H9 (cell line): ENCODE data around the gene NSF. TPM values are rescaled to one million over a fixed set of nuclear protein-coding genes. Genes with fewer than 3 reads are reported as not detected.

ENCODE experiments used
- DNase-seq: peaks from one replicate; pipeline ENCODE4 v3.0.0-alpha.2; 2017
- H2AFZ ChIP-seq: one replicate; pipeline ENCODE4 v1.6.1; 2013; ENCODE audit warnings: mild to moderate bottlenecking, low read length, control low read depth, moderate library complexity
- H2AK5ac ChIP-seq: 2 replicates; pipeline ENCODE4 v1.6.1; 2013; ENCODE audit warnings: low read length, control low read depth, mixed read lengths; ENCODE audit not compliant: insufficient read length
- H2BK120ac ChIP-seq: one replicate; pipeline ENCODE4 v1.6.1; 2013; ENCODE audit warnings: low read depth, mild to moderate bottlenecking, low read length, control low read depth, inconsistent platforms; ENCODE audit not compliant: poor library complexity, severe bottlenecking
- H2BK12ac ChIP-seq: 2 replicates; pipeline ENCODE4 v1.6.1; 2013; ENCODE audit warnings: low read length, control low read depth, mixed read lengths, low read depth; ENCODE audit not compliant: insufficient read length
- H2BK15ac ChIP-seq: 2 replicates; pipeline ENCODE4 v1.6.1; 2013; ENCODE audit warnings: low read depth, low read length, control low read depth
- H2BK20ac ChIP-seq: one replicate; pipeline ENCODE4 v1.6.1; 2013; ENCODE audit warnings: low read depth, mild to moderate bottlenecking, low read length, control low read depth, inconsistent platforms; ENCODE audit not compliant: poor library complexity, severe bottlenecking
- H2BK5ac ChIP-seq: 2 replicates; pipeline ENCODE4 v1.6.1; 2013; ENCODE audit warnings: low read length, control low read depth, mixed read lengths; ENCODE audit not compliant: insufficient read length
- H3K14ac ChIP-seq: 2 replicates; pipeline ENCODE4 v1.6.1; 2013; ENCODE audit warnings: low read length, control low read depth; ENCODE audit not compliant: insufficient read depth
- H3K18ac ChIP-seq: 2 replicates; pipeline ENCODE4 v1.6.1; 2013; ENCODE audit warnings: low read depth, mild to moderate bottlenecking, mixed read lengths, low read length, control low read depth; ENCODE audit not compliant: insufficient read length
- H3K23ac ChIP-seq: 2 replicates; pipeline ENCODE4 v1.6.1; 2013; ENCODE audit warnings: low read length, control low read depth, mixed read lengths, low read depth; ENCODE audit not compliant: insufficient read length
- H3K23me2 ChIP-seq: 2 replicates; pipeline ENCODE4 v1.6.1; 2013; ENCODE audit warnings: low read depth, mild to moderate bottlenecking, mixed read lengths, low read length, control low read depth; ENCODE audit not compliant: insufficient read length, poor library complexity, severe bottlenecking
- H3K27ac ChIP-seq: 2 replicates; pipeline ENCODE4 v1.5.1; 2013; ENCODE audit warnings: low read length, control low read depth, mixed read lengths, low read depth; ENCODE audit not compliant: insufficient read length
- H3K27me3 ChIP-seq: 2 replicates; pipeline ENCODE4 v1.6.1; 2013; ENCODE audit warnings: low read length, control low read depth, inconsistent platforms; ENCODE audit not compliant: insufficient read depth
- H3K4ac ChIP-seq: 2 replicates; pipeline ENCODE4 v1.6.1; 2013; ENCODE audit warnings: low read depth, mild to moderate bottlenecking, control low read depth, inconsistent platforms, low read length, moderate library complexity
- H3K4me1 ChIP-seq: 2 replicates; pipeline ENCODE4 v1.6.1; 2013; ENCODE audit warnings: low read length, control low read depth, inconsistent platforms; ENCODE audit not compliant: insufficient read depth
- H3K4me2 ChIP-seq: 2 replicates; pipeline ENCODE4 v1.6.1; 2013; ENCODE audit warnings: low read length, control low read depth, mixed read lengths; ENCODE audit not compliant: insufficient read length, insufficient read depth
- H3K56ac ChIP-seq: 2 replicates; pipeline ENCODE4 v1.6.1; 2013; ENCODE audit warnings: low read depth, mild to moderate bottlenecking, mixed read lengths, low read length, control low read depth; ENCODE audit not compliant: insufficient read length
- H3K79me1 ChIP-seq: 2 replicates; pipeline ENCODE4 v1.6.1; 2013; ENCODE audit warnings: low read depth, mild to moderate bottlenecking, moderate library complexity, low read length, control low read depth, inconsistent platforms; ENCODE audit not compliant: insufficient read depth, poor library complexity, severe bottlenecking
- H3K79me2 ChIP-seq: 2 replicates; pipeline ENCODE4 v1.6.1; 2013; ENCODE audit warnings: low read length, control low read depth, inconsistent platforms; ENCODE audit not compliant: insufficient read depth
- H3K9ac ChIP-seq: 2 replicates; pipeline ENCODE4 v1.6.1; 2013; ENCODE audit warnings: low read length, control low read depth, mixed read lengths; ENCODE audit not compliant: insufficient read length; ENCODE audit errors: extremely low read depth
- H3K9me3 ChIP-seq: one replicate; pipeline ENCODE4 v1.6.1; 2013; ENCODE audit warnings: low read depth, low read length, inconsistent platforms; ENCODE audit not compliant: control insufficient read depth
- H3T11ph ChIP-seq: one replicate; pipeline ENCODE4 v1.6.1; 2013; ENCODE audit warnings: mild to moderate bottlenecking, low read length, control low read depth, inconsistent platforms
- H4K20me1 ChIP-seq: one replicate; pipeline ENCODE4 v1.6.1; 2013; ENCODE audit not compliant: control insufficient read depth, insufficient read length, insufficient read depth
- H4K5ac ChIP-seq: 2 replicates; pipeline ENCODE4 v1.6.1; 2013; ENCODE audit warnings: low read depth, mild to moderate bottlenecking, mixed read lengths, low read length, control low read depth; ENCODE audit not compliant: insufficient read length
- H4K8ac ChIP-seq: replicated peaks from 2 replicates; pipeline ENCODE4 v1.6.1; 2013; ENCODE audit warnings: low read length, control low read depth, mixed read lengths, low read depth; ENCODE audit not compliant: insufficient read length
- H4K91ac ChIP-seq: 2 replicates; pipeline ENCODE4 v1.6.1; 2013; ENCODE audit warnings: low read depth, mild to moderate bottlenecking, moderate library complexity, mixed read lengths, low read length, control low read depth; ENCODE audit not compliant: insufficient read length
- H3K27ac Mint-ChIP-seq, 3 experiments: 2 replicates in 2 of 3; 3 replicates in 1 of 3; pipeline ENCODE4 v1.8.0; 2020 to 2021; ENCODE audit warnings: mixed read lengths in 3 of 3, mild to moderate bottlenecking in 1 of 3, moderate library complexity in 1 of 3
- H3K27me3 Mint-ChIP-seq: 2 replicates; pipeline ENCODE4 v1.8.0; 2021; ENCODE audit warnings: low read depth, mild to moderate bottlenecking, moderate library complexity, mixed read lengths
- H3K36me3 Mint-ChIP-seq, 3 experiments: 2 replicates in 2 of 3; 3 replicates in 1 of 3; pipeline ENCODE4 v1.8.0; 2020 to 2021; ENCODE audit warnings: low read depth in 3 of 3, mixed read lengths in 3 of 3; ENCODE audit not compliant: insufficient read depth in 1 of 3
- H3K4me1 Mint-ChIP-seq, 2 experiments: 2 replicates each; pipeline ENCODE4 v1.8.0; 2020; ENCODE audit warnings: mixed read lengths in 2 of 2
- H3K4me3 Mint-ChIP-seq, 2 experiments: 2 replicates in 1 of 2; 3 replicates in 1 of 2; pipeline ENCODE4 v1.8.0; 2020 to 2021; ENCODE audit warnings: mild to moderate bottlenecking in 2 of 2, mixed read lengths in 2 of 2, moderate library complexity in 1 of 2
- H3K9me3 Mint-ChIP-seq, 2 experiments: 2 replicates in 1 of 2; 3 replicates in 1 of 2; pipeline ENCODE4 v1.8.0; 2020; ENCODE audit warnings: mild to moderate bottlenecking in 2 of 2, mixed read lengths in 2 of 2, moderate library complexity in 1 of 2
- WGBS: extraction: QIAGEN DNeasy Blood & Tissue Kit; methylation state at CpG from one replicate; pipeline ENCODE4 v1.1.7; 2013; ENCODE audit warnings: missing lambda C conversion rate, low lambda C conversion rate, mixed read lengths; ENCODE audit not compliant: insufficient read length; ENCODE audit errors: extremely low coverage; 5-methylcytosine and 5-hydroxymethylcytosine counted together
- total RNA-seq: library from RNA; stranded (reverse); gene quantifications from 2 replicates; pipeline ENCODE4 v1.2.1, GENCODE V29; 2021
- TF ChIP-seq, protein P1 (sequence below): fragments of 200-600 bp; sonication (generic); conservative IDR thresholded peaks from 3 replicates; pipeline ENCODE4 v1.8.0; 2021; ENCODE audit warnings: antibody characterized with exemption, mild to moderate bottlenecking

Gene NSF
- total RNA-seq, 1 experiment from 2014 or later: 36.4 TPM

DNA sequence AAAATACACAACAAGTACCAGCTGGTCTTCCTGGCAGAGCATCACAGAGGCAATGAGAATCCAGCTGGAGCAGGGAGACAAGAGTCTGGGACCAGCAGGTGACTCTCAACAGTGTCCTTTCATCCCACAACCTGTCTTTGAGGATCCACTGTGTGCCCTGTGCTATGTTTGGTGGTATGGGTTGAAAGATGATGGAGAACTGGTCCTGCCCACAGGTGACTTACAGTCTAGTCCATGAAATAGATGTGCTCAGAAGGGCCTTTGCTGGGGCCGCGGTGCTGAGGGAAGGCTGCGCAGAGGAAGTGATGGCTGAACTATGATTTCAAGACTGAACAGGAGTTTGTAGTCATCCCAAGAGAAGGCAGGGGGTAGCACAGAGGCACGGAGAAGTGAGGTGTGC lies 210.1 kb downstream of the NSF start:
- H3K27ac ChIP-seq: no peak overlapping the region
- Mint-ChIP-seq H3K4me3 (no peak overlapping the region), H3K36me3 (peaks cover 0 to 22% (median 0%) of the 10 kb centered on the region in 3 experiments; a peak in 2 of 7 replicates), H3K9me3 (peaks cover 0 to 5% of the 10 kb centered on the region in 2 experiments; a peak in 3 of 5 replicates), H3K27ac (no peak overlapping the region; a peak in 1 of 7 replicates), H3K4me1 (peaks cover 7 to 8% of the 10 kb centered on the region in 2 experiments; a peak in 3 of 4 replicates), H3K27me3 (peaks cover 1% of the 10 kb centered on the region)
- H3K4me1 ChIP-seq: no peaks in the 10 kb centered on the region
- H3K27me3 ChIP-seq: no peaks in the 10 kb centered on the region
- H3K79me2 ChIP-seq: no peaks in the 10 kb centered on the region
- H4K5ac ChIP-seq: no peak overlapping the region
- H4K8ac ChIP-seq: no peak overlapping the region
- no peak overlapping the region for H3K18ac ChIP-seq
- no peak overlapping the region for H2BK5ac ChIP-seq
- TF ChIP-seq, protein P1, sequence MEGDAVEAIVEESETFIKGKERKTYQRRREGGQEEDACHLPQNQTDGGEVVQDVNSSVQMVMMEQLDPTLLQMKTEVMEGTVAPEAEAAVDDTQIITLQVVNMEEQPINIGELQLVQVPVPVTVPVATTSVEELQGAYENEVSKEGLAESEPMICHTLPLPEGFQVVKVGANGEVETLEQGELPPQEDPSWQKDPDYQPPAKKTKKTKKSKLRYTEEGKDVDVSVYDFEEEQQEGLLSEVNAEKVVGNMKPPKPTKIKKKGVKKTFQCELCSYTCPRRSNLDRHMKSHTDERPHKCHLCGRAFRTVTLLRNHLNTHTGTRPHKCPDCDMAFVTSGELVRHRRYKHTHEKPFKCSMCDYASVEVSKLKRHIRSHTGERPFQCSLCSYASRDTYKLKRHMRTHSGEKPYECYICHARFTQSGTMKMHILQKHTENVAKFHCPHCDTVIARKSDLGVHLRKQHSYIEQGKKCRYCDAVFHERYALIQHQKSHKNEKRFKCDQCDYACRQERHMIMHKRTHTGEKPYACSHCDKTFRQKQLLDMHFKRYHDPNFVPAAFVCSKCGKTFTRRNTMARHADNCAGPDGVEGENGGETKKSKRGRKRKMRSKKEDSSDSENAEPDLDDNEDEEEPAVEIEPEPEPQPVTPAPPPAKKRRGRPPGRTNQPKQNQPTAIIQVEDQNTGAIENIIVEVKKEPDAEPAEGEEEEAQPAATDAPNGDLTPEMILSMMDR: no peak
- H3K79me1 ChIP-seq: no peaks in the 10 kb centered on the region
- H4K20me1 ChIP-seq: no peaks in the 10 kb centered on the region
- no peak overlapping the region for H3K23ac ChIP-seq
- H3K4me2 ChIP-seq: no peak overlapping the region
- no peak overlapping the region for H2BK120ac ChIP-seq
- no peak overlapping the region for H2AK5ac ChIP-seq
- no peak overlapping the region for H3K14ac ChIP-seq
- no peak overlapping the region for H2AFZ ChIP-seq
- no peak overlapping the region for H3K4ac ChIP-seq
- no peaks in the 10 kb centered on the region for H3K9me3 ChIP-seq
- H3K56ac ChIP-seq: no peak overlapping the region
- no peak overlapping the region for H2BK20ac ChIP-seq
- no CpG with 5 or more reads among the region's 4 CpGs for WGBS
- no peak overlapping the region for H2BK15ac ChIP-seq
- DNase-seq: no peak
- H4K91ac ChIP-seq: no peak overlapping the region
- no peaks in the 10 kb centered on the region for H3K23me2 ChIP-seq
- H3K9ac ChIP-seq: no peak overlapping the region
- H3T11ph ChIP-seq: no peak overlapping the region
- no peak overlapping the region for H2BK12ac ChIP-seq
